Parathyroid adenoma (tissue), 2 donors: ENCODE results near the gene HAAO.
"Not testable (repeated sequence)": the region's sequence is repeated elsewhere in the genome, so short reads cannot be mapped to it uniquely, and the experiment has no call there.

Experiments
- H2AFZ ChIP-seq: fragments of 300-600 bp; sonication (generic); one replicate; pipeline ENCODE4 v1.7.0; 2017; ENCODE audit warnings: antibody characterized with exemption, mild to moderate bottlenecking
- H3K27ac ChIP-seq: fragments of 300-600 bp; sonication (generic); one replicate; pipeline ENCODE4 v1.7.0; 2017
- H3K27me3 ChIP-seq: fragments of 300-600 bp; sonication (generic); one replicate; pipeline ENCODE4 v1.7.0; 2017; ENCODE audit warnings: low read length; ENCODE audit not compliant: control insufficient read depth, insufficient read depth
- H3K36me3 ChIP-seq: fragments of 300-600 bp; sonication (generic); one replicate; pipeline ENCODE4 v1.7.0; 2017; ENCODE audit warnings: low read length; ENCODE audit not compliant: control insufficient read depth, insufficient read depth
- H3K4me1 ChIP-seq: fragments of 300-600 bp; sonication (generic); one replicate; pipeline ENCODE4 v1.7.0; 2017; ENCODE audit warnings: control low read depth
- H3K4me2 ChIP-seq: fragments of 300-600 bp; sonication (generic); one replicate; pipeline ENCODE4 v1.7.0; 2017; ENCODE audit warnings: low read length
- H3K4me3 ChIP-seq: fragments of 300-600 bp; sonication (generic); one replicate; pipeline ENCODE4 v1.7.0; 2017; ENCODE audit warnings: low read depth, low read length
- H3K79me2 ChIP-seq: fragments of 300-600 bp; sonication (generic); one replicate; pipeline ENCODE4 v1.7.0; 2017; ENCODE audit warnings: control low read depth
- H3K9ac ChIP-seq: fragments of 300-600 bp; sonication (generic); one replicate; pipeline ENCODE4 v1.7.0; 2017; ENCODE audit warnings: mild to moderate bottlenecking
- H3K9me3 ChIP-seq: fragments of 300-600 bp; sonication (generic); one replicate; pipeline ENCODE4 v1.7.0; 2017; ENCODE audit warnings: low read length; ENCODE audit not compliant: control insufficient read depth
- CTCF ChIP-seq: fragments of 300-600 bp; sonication (generic); IDR thresholded peaks from one replicate; pipeline ENCODE4 v1.7.0; 2017; ENCODE audit warnings: antibody characterized with exemption, mild to moderate bottlenecking
- donor health status: primary hyperparathyroidism.

HAAO gene

DNA sequence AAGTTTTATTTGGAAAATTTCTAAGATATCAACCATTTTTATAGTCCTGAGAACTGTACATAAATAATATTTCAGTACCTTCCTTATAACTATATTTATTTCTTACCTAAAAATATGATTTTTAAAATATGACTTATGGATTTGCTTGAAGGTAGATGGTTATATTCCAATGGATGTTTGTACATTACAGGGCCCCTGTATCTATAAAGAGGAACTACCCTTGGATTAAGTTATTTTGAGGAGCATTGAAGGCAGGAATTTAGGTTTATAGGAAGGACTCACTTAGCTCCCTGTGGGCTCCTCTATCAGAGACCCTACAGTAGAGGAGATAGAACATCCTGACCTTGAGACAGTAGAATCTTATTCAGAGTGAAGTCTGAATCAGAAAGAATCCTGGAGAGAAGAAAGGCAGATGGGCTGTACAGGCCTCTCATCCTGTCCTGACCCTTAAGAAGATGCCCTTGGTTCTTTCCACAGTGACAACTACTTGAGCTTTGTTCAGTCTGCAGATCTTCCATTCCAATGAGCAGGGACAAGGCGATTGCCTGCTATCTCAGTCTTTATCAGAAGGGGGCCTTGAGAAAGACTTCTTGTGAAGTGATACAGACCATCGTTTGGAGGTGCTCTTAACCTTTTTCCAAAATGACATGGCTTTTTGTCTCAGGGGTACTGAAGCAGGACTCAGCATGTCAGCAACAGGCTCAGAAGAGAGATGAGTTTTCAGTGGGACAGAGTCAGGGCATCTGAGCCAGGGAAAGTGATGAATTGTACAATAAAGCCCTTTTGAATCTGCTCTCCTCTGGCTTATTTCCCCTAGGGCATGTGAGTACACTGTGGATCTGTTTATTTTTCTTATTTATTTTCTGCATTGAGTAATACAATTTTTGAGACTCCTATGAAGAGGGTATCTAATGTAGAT lies 49.4 kb downstream of the HAAO start:
- H3K4me3 ChIP-seq: no peak overlapping the region
- H3K27me3 ChIP-seq: no peaks in the 10 kb centered on the region
- no peak overlapping the region for H2AFZ ChIP-seq
- H3K9me3 ChIP-seq: no peaks in the 10 kb centered on the region
- H3K27ac ChIP-seq: no peak overlapping the region
- TF ChIP-seq CTCF: no peak
- no peak overlapping the region for H3K4me2 ChIP-seq
- no peaks in the 10 kb centered on the region for H3K36me3 ChIP-seq
- H3K9ac ChIP-seq: no peak overlapping the region
- H3K4me1 ChIP-seq: no peaks in the 10 kb centered on the region
- H3K79me2 ChIP-seq: no peaks in the 10 kb centered on the region

GRCh38 chr2:42741140-42741539 lies 51.2 kb downstream of the HAAO start:
- Histone ChIP-seq H3K27me3 (no peaks in the 10 kb centered on the region), H2AFZ (no peak overlapping the region), H3K9me3 (no peaks in the 10 kb centered on the region), H3K4me2 (no peak overlapping the region), H3K4me3 (no peak overlapping the region), H3K9ac (no peak overlapping the region), H3K27ac (no peak overlapping the region), H3K36me3 (no peaks in the 10 kb centered on the region), H3K79me2 (no peaks in the 10 kb centered on the region), H3K4me1 (no peaks in the 10 kb centered on the region)
- no peak for TF ChIP-seq CTCF

DNA sequence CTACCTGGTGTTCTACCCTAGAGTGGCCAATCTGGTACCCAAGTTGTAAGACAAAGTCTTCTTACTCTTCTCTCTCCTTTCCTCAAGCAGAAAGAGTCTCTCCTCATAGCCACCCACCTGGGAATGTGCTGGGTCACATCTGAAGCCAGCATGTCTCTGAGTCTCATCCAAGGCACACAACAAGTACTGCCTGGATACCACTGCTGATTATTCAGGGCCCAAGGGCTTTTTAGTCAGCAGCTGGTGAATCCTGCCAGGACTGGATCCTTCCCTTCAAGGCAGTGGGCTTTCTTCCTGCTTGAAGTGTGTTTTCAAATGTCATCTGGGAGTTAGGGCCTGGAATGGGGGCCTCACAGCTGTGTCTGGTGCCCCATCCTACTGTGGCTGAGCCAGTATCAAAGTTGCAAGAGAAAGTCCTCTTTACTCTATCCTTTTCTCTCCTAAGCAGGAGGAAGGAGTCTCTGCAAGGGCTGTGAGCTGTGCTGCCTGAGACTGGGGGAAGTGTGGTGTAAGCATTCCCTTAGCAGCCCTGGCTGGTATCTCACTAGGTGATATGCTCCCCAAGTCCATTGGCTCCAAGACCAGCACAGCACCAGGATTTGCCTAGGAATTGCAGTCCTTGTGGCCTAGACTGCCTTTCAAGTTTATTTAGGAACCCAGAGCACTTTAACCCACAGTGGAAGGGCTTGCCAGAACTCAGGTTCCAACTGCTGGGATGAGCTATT lies 55.6 kb downstream of the HAAO start:
- Histone ChIP-seq H3K4me1 (no peaks in the 10 kb centered on the region), H3K79me2 (no peaks in the 10 kb centered on the region), H3K9ac (no peak overlapping the region), H3K4me2 (no peak overlapping the region), H2AFZ (no peak overlapping the region), H3K27ac (no peak overlapping the region), H3K36me3 (no peaks in the 10 kb centered on the region), H3K9me3 (no peaks in the 10 kb centered on the region), H3K4me3 (no peak overlapping the region), H3K27me3 (no peaks in the 10 kb centered on the region)
- no peak for TF ChIP-seq CTCF

- Histone ChIP-seq H2AFZ (no peak overlapping the region), H3K9ac (no peak overlapping the region), H3K36me3 (peaks cover 2% of the 10 kb centered on the region), H3K79me2 (no peaks in the 10 kb centered on the region), H3K4me2 (no peak overlapping the region), H3K27me3 (no peaks in the 10 kb centered on the region), H3K27ac (no peak overlapping the region), H3K4me1 (no peaks in the 10 kb centered on the region), H3K4me3 (no peak overlapping the region), H3K9me3 (no peaks in the 10 kb centered on the region)
- no peak for TF ChIP-seq CTCF
Observed at GRCh38 chr2:42733852-42734251, 58.5 kb downstream of the HAAO start.

DNA sequence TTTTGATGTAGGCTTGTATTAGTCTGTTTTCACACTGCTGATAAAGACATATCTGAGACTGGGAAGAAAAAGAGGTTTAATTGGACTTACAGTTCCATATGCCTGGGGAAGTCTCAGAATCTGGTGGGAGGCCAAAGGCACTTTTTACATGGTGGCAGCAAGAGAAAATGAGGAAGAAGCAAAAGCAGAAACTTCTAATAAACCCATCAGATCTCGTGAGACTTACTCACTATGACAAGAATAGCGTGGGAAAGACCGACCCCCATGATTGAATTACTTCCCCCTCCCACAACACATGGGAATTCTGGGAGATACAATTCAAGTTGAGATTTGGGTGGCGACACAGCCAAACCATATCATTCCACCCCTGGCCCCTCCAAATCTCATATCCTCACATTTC lies 61.1 kb downstream of the HAAO start:
- not testable (repeated sequence) for H2AFZ ChIP-seq, H3K4me1 ChIP-seq, H3K9ac ChIP-seq, H3K36me3 ChIP-seq, H3K27ac ChIP-seq, H3K4me3 ChIP-seq, H3K9me3 ChIP-seq, H3K79me2 ChIP-seq, H3K4me2 ChIP-seq, H3K27me3 ChIP-seq
